KMS-11 (cell line): ENCODE data around the gene NECTIN1.

Experiments
- H2AFZ ChIP-seq: fragments of 200-600 bp; sonication (generic); 2 replicates; pipeline ENCODE4 v1.6.1; 2016; ENCODE audit warnings: antibody characterized with exemption, mixed run types, low read depth
- H3K27ac ChIP-seq: fragments of 200-600 bp; sonication (generic); 2 replicates; pipeline ENCODE4 v1.6.1; 2016; ENCODE audit warnings: mild to moderate bottlenecking, mixed run types
- H3K27me3 ChIP-seq: fragments of 200-600 bp; sonication (generic); 2 replicates; pipeline ENCODE4 v1.6.1; 2017; ENCODE audit warnings: mild to moderate bottlenecking, low read depth, mixed run types, moderate library complexity; ENCODE audit not compliant: insufficient read depth
- H3K36me3 ChIP-seq: fragments of 200-600 bp; sonication (generic); 2 replicates; pipeline ENCODE4 v1.6.1; 2017; ENCODE audit warnings: mild to moderate bottlenecking, mixed run types; ENCODE audit not compliant: insufficient read depth
- H3K4me1 ChIP-seq: fragments of 200-600 bp; sonication (generic); 2 replicates; pipeline ENCODE4 v1.6.1; 2016; ENCODE audit warnings: mild to moderate bottlenecking, low read depth, mixed run types; ENCODE audit not compliant: poor library complexity, severe bottlenecking
- H3K4me2 ChIP-seq: fragments of 200-600 bp; sonication (generic); 2 replicates; pipeline ENCODE4 v1.7.0; 2016; ENCODE audit warnings: mild to moderate bottlenecking, mixed run types
- H3K4me3 ChIP-seq: fragments of 200-600 bp; sonication (generic); IDR thresholded peaks from 2 replicates; pipeline ENCODE4 v1.6.1; 2017; ENCODE audit warnings: low read depth, low read length, mixed read lengths; ENCODE audit not compliant: insufficient read depth
- H3K79me2 ChIP-seq: fragments of 200-600 bp; sonication (generic); 2 replicates; pipeline ENCODE4 v1.6.1; 2016; ENCODE audit warnings: low read depth, mixed run types; ENCODE audit not compliant: insufficient read depth
- H3K9ac ChIP-seq: fragments of 200-600 bp; sonication (generic); 2 replicates; pipeline ENCODE4 v1.6.1; 2016; ENCODE audit warnings: mild to moderate bottlenecking, mixed run types
- H4K20me1 ChIP-seq: fragments of 200-600 bp; sonication (generic); 2 replicates; pipeline ENCODE4 v1.6.1; 2016; ENCODE audit warnings: mild to moderate bottlenecking, mixed run types; ENCODE audit not compliant: insufficient read depth
- CTCF ChIP-seq: fragments of 200-600 bp; sonication (generic); conservative IDR thresholded peaks from 2 replicates; pipeline ENCODE4 v1.6.1; 2017; ENCODE audit warnings: low read depth, mild to moderate bottlenecking, antibody characterized with exemption, low read length, moderate library complexity, mixed read lengths

Gene NECTIN1

GRCh38 chr11:119691020-119691666 lies 37.9 kb downstream of the NECTIN1 start:
- no peaks in the 10 kb centered on the region for H4K20me1 ChIP-seq
- H3K4me3 ChIP-seq: no peak overlapping the region
- H3K9ac ChIP-seq: no peak overlapping the region
- peak overlapping the region; percentile 41 for H3K4me2 ChIP-seq
- H3K36me3 ChIP-seq: no peaks in the 10 kb centered on the region
- H3K4me1 ChIP-seq: peaks cover 56% of the 10 kb centered on the region
- H2AFZ ChIP-seq: no peak overlapping the region
- H3K27ac ChIP-seq: no peak overlapping the region
- no peaks in the 10 kb centered on the region for H3K79me2 ChIP-seq
- 0 out of 2 replicates have a peak, but pooled peaks have one; percentile 29 for TF ChIP-seq CTCF
- H3K27me3 ChIP-seq: no peaks in the 10 kb centered on the region

GRCh38 chr11:119689302-119689701 lies 39.7 kb downstream of the NECTIN1 start:
- Histone ChIP-seq H3K27me3 (no peaks in the 10 kb centered on the region), H2AFZ (no peak overlapping the region), H3K4me1 (peaks cover 44% of the 10 kb centered on the region), H4K20me1 (no peaks in the 10 kb centered on the region), H3K79me2 (no peaks in the 10 kb centered on the region), H3K9ac (no peak overlapping the region), H3K4me2 (no peak overlapping the region), H3K27ac (no peak overlapping the region), H3K4me3 (no peak overlapping the region), H3K36me3 (no peaks in the 10 kb centered on the region)
- TF ChIP-seq CTCF: no peak

- Histone ChIP-seq H2AFZ (no peak overlapping the region), H4K20me1 (no peaks in the 10 kb centered on the region), H3K4me3 (no peak overlapping the region), H3K4me2 (no peak overlapping the region), H3K27ac (no peak overlapping the region), H3K4me1 (peaks cover 35% of the 10 kb centered on the region), H3K27me3 (no peaks in the 10 kb centered on the region), H3K36me3 (no peaks in the 10 kb centered on the region), H3K79me2 (no peaks in the 10 kb centered on the region), H3K9ac (no peak overlapping the region)
- no peak for TF ChIP-seq CTCF
These were observed 40.6 kb downstream of the NECTIN1 start for GRCh38 chr11:119688356-119688755.

GRCh38 chr11:119687373-119688046 lies 41.5 kb downstream of the NECTIN1 start:
- H3K4me2 ChIP-seq: no peak overlapping the region
- H3K9ac ChIP-seq: no peak overlapping the region
- no peaks in the 10 kb centered on the region for H3K27me3 ChIP-seq
- no peak for TF ChIP-seq CTCF
- no peaks in the 10 kb centered on the region for H3K79me2 ChIP-seq
- no peaks in the 10 kb centered on the region for H3K36me3 ChIP-seq
- H3K4me3 ChIP-seq: no peak overlapping the region
- no peak overlapping the region for H3K27ac ChIP-seq
- peaks cover 27% of the 10 kb centered on the region for H3K4me1 ChIP-seq
- no peaks in the 10 kb centered on the region for H4K20me1 ChIP-seq
- no peak overlapping the region for H2AFZ ChIP-seq
